ENCODE measurements around the gene EP400. TPM values are rescaled to one million over a fixed set of nuclear protein-coding genes. Genes with fewer than 3 reads are reported as not detected.
"Not testable (repeated sequence)": the region's sequence is repeated elsewhere in the genome, so short reads cannot be mapped to it uniquely, and the experiment has no call there.

The EP400 gene
- total and polyA plus RNA-seq, 7 experiments from 2014 or later = 2.8 to 86.8 (median 79.5) TPM

DNA sequence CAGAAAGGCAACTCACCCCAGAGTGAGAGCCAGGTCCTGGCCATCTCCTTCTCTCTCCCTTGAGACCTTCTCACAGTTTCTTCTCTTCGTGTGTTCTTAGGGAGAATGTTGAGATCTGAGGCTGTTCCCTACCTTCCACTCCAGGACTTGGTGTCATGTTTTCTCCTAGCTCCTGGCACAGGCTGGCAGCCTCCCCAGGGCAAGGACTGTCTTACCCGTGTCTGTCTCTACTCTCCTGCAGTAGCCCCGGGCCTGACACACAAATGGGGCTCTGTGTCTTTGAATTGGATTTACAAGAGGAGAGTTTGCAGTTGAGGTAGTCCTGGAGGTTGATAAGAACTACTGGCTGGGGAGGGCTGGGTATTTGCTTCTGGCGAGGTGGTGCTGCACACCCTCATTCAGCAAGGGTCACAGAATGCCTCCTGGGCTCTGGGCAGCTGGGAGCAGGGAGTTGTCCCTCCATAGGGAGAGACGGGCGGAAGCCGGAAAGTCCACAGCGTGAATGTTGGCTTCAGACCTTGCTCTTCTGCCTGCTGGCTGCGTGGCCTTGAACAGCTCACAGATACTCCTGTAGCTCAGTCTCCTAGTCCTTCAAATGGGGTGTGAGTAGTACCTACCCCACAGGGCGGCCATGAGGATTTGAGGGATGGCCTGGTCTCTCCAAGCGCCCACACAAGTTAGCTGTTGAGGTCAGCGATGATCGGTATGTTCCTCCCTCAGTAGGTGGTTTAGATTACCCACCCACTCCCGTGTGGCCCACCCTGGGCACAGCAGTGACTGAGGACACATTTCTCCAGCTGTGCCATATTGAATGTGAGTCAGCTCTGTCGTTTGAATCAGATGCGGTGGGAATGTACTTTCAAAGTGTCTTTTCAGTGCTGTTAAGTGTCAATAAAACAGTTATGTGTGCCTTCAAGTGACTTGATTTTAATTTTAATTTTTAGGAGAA, 10.2 kb downstream of the EP400 start:
- DNase-seq (no peak), ATAC-seq (no peak)
- ChIA-PET CTCF (no interaction called here), POLR2A (interaction anchor here (0.6 to 1.4 kb wide), 2 partner anchors 10 to 66 kb away, joined by 4 read pairs; partner anchors contain the start of gene EP400)
- peaks cover 11 to 33% of the 10 kb centered on the region in 2 donors for H3K4me1 ChIP-seq (ENCODE audit: control insufficient read depth in 2 of 2, insufficient read depth in 2 of 2, low read length in 2 of 2)
- no peaks in the 10 kb centered on the region for H3K9me3 ChIP-seq (ENCODE audit: control insufficient read depth in 2 of 3, low read length in 3 of 3)
- H3K9me3 Mint-ChIP-seq = no peaks in the 10 kb centered on the region
- peaks cover 52 to 80% (median 67%) of the 10 kb centered on the region in 7 donors for H3K4me1 Mint-ChIP-seq
- H3K27me3 ChIP-seq (ENCODE audit: control insufficient read depth in 2 of 2, insufficient read depth in 2 of 2, low read length in 2 of 2) = no peaks in the 10 kb centered on the region
- no peak overlapping the region for H3K4me3 ChIP-seq (ENCODE audit: low read length)
- H3K27me3 Mint-ChIP-seq = no peaks in the 10 kb centered on the region
- H3K27ac Mint-ChIP-seq = peak overlapping the region in 8 of 9 donors; percentile 40 to 87 (median 68)
- H3K27ac ChIP-seq (ENCODE audit: low read depth, low read length) = peak overlapping the region; percentile 7
- H3K4me3 Mint-ChIP-seq = peak overlapping the region in 2 of 10 donors; percentile 11 to 19
- H3K36me3 ChIP-seq (ENCODE audit: control insufficient read depth in 2 of 3, insufficient read depth in 3 of 3, low read length in 3 of 3) = peaks cover 0 to 12% (median 7%) of the 10 kb centered on the region in 3 experiments
- intact Hi-C loops (cut with micrococcal nuclease) = loop anchor here in 1 of 2 donors (5.0 to 10.0 kb wide), 2 partner anchors 33 to 125 kb away; partner anchors contain the start of gene PUS1
- peaks cover 0 to 13% (median 7%) of the 10 kb centered on the region in 5 donors for H3K36me3 Mint-ChIP-seq

DNA sequence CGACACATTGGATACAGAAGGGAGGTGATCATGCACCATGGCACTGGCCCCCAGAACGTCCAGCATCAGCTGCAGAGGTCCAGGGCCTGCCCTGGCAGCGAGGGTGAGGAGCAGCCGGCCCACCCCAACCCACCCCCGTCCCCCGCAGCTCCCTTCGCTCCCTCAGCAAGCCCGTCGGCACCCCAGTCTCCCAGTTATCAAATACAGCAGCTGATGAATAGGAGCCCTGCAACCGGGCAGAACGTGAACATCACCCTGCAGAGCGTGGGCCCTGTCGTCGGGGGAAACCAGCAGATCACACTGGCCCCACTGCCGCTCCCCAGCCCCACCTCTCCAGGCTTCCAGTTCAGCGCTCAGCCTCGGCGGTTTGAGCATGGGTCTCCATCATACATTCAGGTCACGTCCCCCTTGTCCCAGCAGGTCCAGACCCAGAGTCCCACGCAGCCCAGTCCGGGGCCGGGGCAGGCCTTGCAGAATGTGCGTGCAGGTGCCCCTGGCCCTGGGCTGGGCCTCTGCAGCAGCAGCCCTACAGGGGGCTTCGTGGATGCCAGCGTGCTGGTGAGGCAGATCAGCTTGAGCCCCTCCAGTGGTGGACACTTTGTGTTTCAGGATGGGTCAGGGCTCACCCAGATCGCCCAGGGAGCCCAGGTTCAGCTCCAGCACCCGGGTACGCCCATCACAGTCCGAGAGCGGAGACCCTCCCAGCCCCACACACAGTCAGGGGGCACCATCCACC, 11.0 kb downstream of the EP400 start:
- H3K27ac ChIP-seq (ENCODE audit: low read depth, low read length); POLR2A ChIA-PET; ATAC-seq; H3K9me3 Mint-ChIP-seq; H3K4me3 Mint-ChIP-seq; H3K27me3 Mint-ChIP-seq; DNase-seq; H3K4me3 ChIP-seq (ENCODE audit: low read length); H3K9me3 ChIP-seq (ENCODE audit: control insufficient read depth in 2 of 3, low read length in 3 of 3); CTCF ChIA-PET; H3K27me3 ChIP-seq (ENCODE audit: control insufficient read depth in 2 of 2, insufficient read depth in 2 of 2, low read length in 2 of 2): not testable (repeated sequence)
- peaks cover 17 to 33% of the 10 kb centered on the region in 2 donors for H3K4me1 ChIP-seq (ENCODE audit: control insufficient read depth in 2 of 2, insufficient read depth in 2 of 2, low read length in 2 of 2)
- Mint-ChIP-seq H3K4me1 (peaks cover 56 to 83% (median 71%) of the 10 kb centered on the region in 7 donors), H3K27ac (peak overlapping the region in 2 of 9 donors; percentile 13 to 32), H3K36me3 (peaks cover 0 to 20% (median 7%) of the 10 kb centered on the region in 5 donors)
- intact Hi-C loops (cut with micrococcal nuclease) = loop anchor here in 1 of 2 donors (5.0 kb wide), 1 partner anchor 33 kb away; the partner anchor contains the start of gene PUS1
- H3K36me3 ChIP-seq (ENCODE audit: control insufficient read depth in 2 of 3, insufficient read depth in 3 of 3, low read length in 3 of 3) = peaks cover 0 to 12% (median 7%) of the 10 kb centered on the region in 3 experiments

DNA sequence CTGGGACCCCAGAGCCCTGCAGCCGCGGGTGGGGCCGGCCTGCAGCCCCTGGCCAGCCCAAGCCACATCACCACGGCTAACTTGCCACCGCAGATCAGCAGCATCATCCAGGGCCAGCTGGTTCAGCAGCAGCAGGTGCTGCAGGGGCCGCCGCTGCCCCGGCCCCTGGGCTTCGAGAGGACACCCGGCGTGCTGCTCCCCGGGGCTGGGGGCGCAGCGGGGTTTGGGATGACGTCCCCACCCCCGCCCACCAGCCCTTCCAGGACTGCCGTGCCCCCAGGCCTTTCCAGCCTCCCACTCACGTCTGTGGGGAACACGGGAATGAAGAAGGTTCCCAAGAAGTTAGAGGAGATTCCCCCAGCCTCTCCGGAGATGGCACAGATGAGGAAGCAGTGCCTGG, 11.6 kb downstream of the EP400 start:
- H3K9me3 Mint-ChIP-seq = not testable (repeated sequence)

GRCh38 chr12:131962069-131962468, 12.3 kb downstream of the EP400 start:
- POLR2A ChIA-PET = interaction anchor here (1.0 kb wide), 1 partner anchor 12 kb away, joined by 3 read pairs; no protein-coding TSS in a partner anchor
- peak overlapping the region in 8 of 9 donors; percentile 24 to 88 (median 75) for H3K27ac Mint-ChIP-seq
- intact Hi-C loops (cut with micrococcal nuclease) = loop anchor here in 1 of 2 donors (5.0 kb wide), 1 partner anchor 35 kb away; the partner anchor contains the start of gene PUS1
- H3K27me3 ChIP-seq (ENCODE audit: control insufficient read depth in 2 of 2, insufficient read depth in 2 of 2, low read length in 2 of 2) = no peaks in the 10 kb centered on the region
- CTCF ChIA-PET = interaction anchor here (0.6 kb wide), 1 partner anchor 558 kb away, joined by 3 read pairs; no protein-coding TSS in a partner anchor
- no peaks in the 10 kb centered on the region for H3K9me3 ChIP-seq (ENCODE audit: control insufficient read depth in 2 of 3, low read length in 3 of 3)
- peaks cover 47 to 70% (median 60%) of the 10 kb centered on the region in 7 donors for H3K4me1 Mint-ChIP-seq
- H3K4me3 Mint-ChIP-seq = peak overlapping the region in 1 of 10 donors; percentile 2
- peak overlapping the region; percentile 57 for H3K27ac ChIP-seq (ENCODE audit: low read depth, low read length)
- H3K36me3 Mint-ChIP-seq = peaks cover 0 to 20% (median 7%) of the 10 kb centered on the region in 5 donors
- no peaks in the 10 kb centered on the region for H3K9me3 Mint-ChIP-seq
- ATAC-seq = no peak
- peaks cover 0 to 12% (median 7%) of the 10 kb centered on the region in 3 experiments for H3K36me3 ChIP-seq (ENCODE audit: control insufficient read depth in 2 of 3, insufficient read depth in 3 of 3, low read length in 3 of 3)
- DNase-seq = no peak
- no peaks in the 10 kb centered on the region for H3K27me3 Mint-ChIP-seq
- peaks cover 17 to 26% of the 10 kb centered on the region in 2 donors for H3K4me1 ChIP-seq (ENCODE audit: control insufficient read depth in 2 of 2, insufficient read depth in 2 of 2, low read length in 2 of 2)
- H3K4me3 ChIP-seq (ENCODE audit: low read length) = no peak overlapping the region

More for the DNA sequence above, 11.6 kb downstream of the EP400 start:
- H3K4me3 Mint-ChIP-seq; ATAC-seq; CTCF ChIA-PET; DNase-seq; H3K9me3 ChIP-seq (ENCODE audit: control insufficient read depth in 2 of 3, low read length in 3 of 3); H3K27me3 ChIP-seq (ENCODE audit: control insufficient read depth in 2 of 2, insufficient read depth in 2 of 2, low read length in 2 of 2); H3K4me3 ChIP-seq (ENCODE audit: low read length); H3K27me3 Mint-ChIP-seq; H3K27ac ChIP-seq (ENCODE audit: low read depth, low read length): not testable (repeated sequence)
- Mint-ChIP-seq H3K4me1 (peaks cover 50 to 78% (median 65%) of the 10 kb centered on the region in 7 donors), H3K27ac (peak overlapping the region in 3 of 9 donors; percentile 78 to 84 (median 78)), H3K36me3 (peaks cover 0 to 20% (median 7%) of the 10 kb centered on the region in 5 donors)
- Histone ChIP-seq H3K36me3 (ENCODE audit: control insufficient read depth in 2 of 3, insufficient read depth in 3 of 3, low read length in 3 of 3) (peaks cover 0 to 12% (median 7%) of the 10 kb centered on the region in 3 experiments), H3K4me1 (ENCODE audit: control insufficient read depth in 2 of 2, insufficient read depth in 2 of 2, low read length in 2 of 2) (peaks cover 17 to 27% of the 10 kb centered on the region in 2 donors)
- POLR2A ChIA-PET = interaction anchor here (1.0 kb wide), 1 partner anchor 11 kb away, joined by 3 read pairs; no protein-coding TSS in a partner anchor
- intact Hi-C loops (cut with micrococcal nuclease) = loop anchor here in 1 of 2 donors (5.0 kb wide), 1 partner anchor 34 kb away; the partner anchor contains the start of gene PUS1

- peak in 7 of 9 donors; percentile 33 to 65 (median 56) for DNase-seq
- H3K4me1 Mint-ChIP-seq = peaks cover 43 to 72% (median 61%) of the 10 kb centered on the region in 7 donors
- Histone ChIP-seq H3K27me3 (ENCODE audit: control insufficient read depth in 2 of 2, insufficient read depth in 2 of 2, low read length in 2 of 2) (no peaks in the 10 kb centered on the region), H3K27ac (ENCODE audit: low read depth, low read length) (peak overlapping the region; percentile 57), H3K36me3 (ENCODE audit: control insufficient read depth in 2 of 3, insufficient read depth in 3 of 3, low read length in 3 of 3) (peaks cover 0 to 12% (median 7%) of the 10 kb centered on the region in 3 experiments), H3K9me3 (ENCODE audit: control insufficient read depth in 2 of 3, low read length in 3 of 3) (no peaks in the 10 kb centered on the region), H3K4me1 (ENCODE audit: control insufficient read depth in 2 of 2, insufficient read depth in 2 of 2, low read length in 2 of 2) (peaks cover 17 to 22% of the 10 kb centered on the region in 2 donors), H3K4me3 (ENCODE audit: low read length) (no peak overlapping the region)
- ChIA-PET CTCF (no interaction called here), POLR2A (interaction anchor here (0.7 to 1.4 kb wide), 3 partner anchors 12 to 36 kb away, joined by 3 to 5 read pairs (median 3); no protein-coding TSS in a partner anchor)
- H3K9me3 Mint-ChIP-seq = no peaks in the 10 kb centered on the region
- H3K27ac Mint-ChIP-seq = peak overlapping the region; percentile 35 to 88 (median 76)
- H3K4me3 Mint-ChIP-seq = peak overlapping the region in 7 of 10 donors; percentile 12 to 46 (median 37)
- H3K27me3 Mint-ChIP-seq = no peaks in the 10 kb centered on the region
- intact Hi-C loops (cut with micrococcal nuclease) = loop anchor here in 1 of 2 donors (1.0 to 5.0 kb wide), 2 partner anchors 14 to 36 kb away; partner anchors contain the start of genes EP400 and PUS1
- peak; percentile 29 for ATAC-seq
- peaks cover 0 to 28% (median 13%) of the 10 kb centered on the region in 5 donors for H3K36me3 Mint-ChIP-seq
Measured at GRCh38 chr12:131963381-131963780, 13.6 kb downstream of the EP400 start.

Measured in naive thymus-derived CD4-positive, alpha-beta T cell (primary cell).